ENCODE data around the gene CDKN2AIPNL.

DNA sequence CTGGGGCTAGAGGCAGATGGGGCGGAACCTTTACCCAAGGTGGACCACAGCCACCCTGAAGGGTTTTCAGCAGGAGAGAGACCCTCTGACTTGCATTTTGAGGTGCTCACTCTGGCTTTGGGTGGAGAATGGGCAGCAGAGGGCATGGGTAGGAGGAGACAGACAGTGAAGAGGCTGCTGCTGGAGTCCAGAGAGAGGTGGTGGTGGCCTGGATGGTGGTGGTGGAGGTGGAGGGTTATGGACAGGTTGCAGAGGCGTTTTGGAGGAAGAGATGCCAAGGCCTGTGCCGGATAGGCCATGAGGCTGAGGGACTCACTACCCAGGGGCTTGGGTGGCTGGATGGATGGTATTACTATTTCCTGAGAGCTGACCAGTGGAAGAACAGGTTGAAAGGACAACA lies 46.1 kb upstream of the CDKN2AIPNL start:
- TF ChIP-seq, protein P1, sequence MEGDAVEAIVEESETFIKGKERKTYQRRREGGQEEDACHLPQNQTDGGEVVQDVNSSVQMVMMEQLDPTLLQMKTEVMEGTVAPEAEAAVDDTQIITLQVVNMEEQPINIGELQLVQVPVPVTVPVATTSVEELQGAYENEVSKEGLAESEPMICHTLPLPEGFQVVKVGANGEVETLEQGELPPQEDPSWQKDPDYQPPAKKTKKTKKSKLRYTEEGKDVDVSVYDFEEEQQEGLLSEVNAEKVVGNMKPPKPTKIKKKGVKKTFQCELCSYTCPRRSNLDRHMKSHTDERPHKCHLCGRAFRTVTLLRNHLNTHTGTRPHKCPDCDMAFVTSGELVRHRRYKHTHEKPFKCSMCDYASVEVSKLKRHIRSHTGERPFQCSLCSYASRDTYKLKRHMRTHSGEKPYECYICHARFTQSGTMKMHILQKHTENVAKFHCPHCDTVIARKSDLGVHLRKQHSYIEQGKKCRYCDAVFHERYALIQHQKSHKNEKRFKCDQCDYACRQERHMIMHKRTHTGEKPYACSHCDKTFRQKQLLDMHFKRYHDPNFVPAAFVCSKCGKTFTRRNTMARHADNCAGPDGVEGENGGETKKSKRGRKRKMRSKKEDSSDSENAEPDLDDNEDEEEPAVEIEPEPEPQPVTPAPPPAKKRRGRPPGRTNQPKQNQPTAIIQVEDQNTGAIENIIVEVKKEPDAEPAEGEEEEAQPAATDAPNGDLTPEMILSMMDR (conservative IDR thresholded peaks at IDR 0.05), result no peak
- TF ChIP-seq EZH2 (IDR thresholded peaks at IDR 0.05; ENCODE audit: low read depth), result no peak
